MM.1S (cell line): Measurements from ENCODE around the gene RCSD1.

Experiments
- DNase-seq: peaks from one replicate; pipeline ENCODE4 v3.0.0-alpha.2; 2015
- H2AFZ ChIP-seq: fragments of 300-600 bp; sonication (generic); 2 replicates; pipeline ENCODE4 v1.6.0; 2016; ENCODE audit warnings: antibody characterized with exemption, low read length
- H3F3A ChIP-seq: fragments of 300-600 bp; sonication (generic); 2 replicates; pipeline ENCODE4 v1.6.1; 2016; ENCODE audit warnings: mild to moderate bottlenecking, antibody characterized with exemption, low read length, moderate library complexity, mixed read lengths; ENCODE audit not compliant: insufficient read depth
- H3K27ac ChIP-seq: fragments of 300-600 bp; sonication (generic); 2 replicates; pipeline ENCODE4 v1.5.1; 2016; ENCODE audit warnings: mild to moderate bottlenecking, low read length
- H3K27me3 ChIP-seq: fragments of 300-600 bp; sonication (generic); replicated peaks from 2 replicates; pipeline ENCODE4 v1.6.0; 2016; ENCODE audit warnings: low read length; ENCODE audit not compliant: insufficient read depth
- H3K36me3 ChIP-seq: fragments of 300-600 bp; sonication (generic); replicated peaks from 2 replicates; pipeline ENCODE4 v1.6.1; 2016; ENCODE audit warnings: mild to moderate bottlenecking, low read length, mixed read lengths; ENCODE audit not compliant: insufficient read depth
- H3K4me1 ChIP-seq: fragments of 300-600 bp; sonication (generic); 2 replicates; pipeline ENCODE4 v1.6.1; 2016; ENCODE audit warnings: low read length, mixed read lengths
- H3K4me2 ChIP-seq: fragments of 300-600 bp; sonication (generic); 2 replicates; pipeline ENCODE4 v1.6.0; 2016; ENCODE audit warnings: low read depth, low read length
- H3K4me3 ChIP-seq: fragments of 300-600 bp; sonication (generic); 2 replicates; pipeline ENCODE4 v1.5.1; 2016; ENCODE audit warnings: low read length, mixed read lengths
- H3K79me2 ChIP-seq: fragments of 300-600 bp; sonication (generic); 2 replicates; pipeline ENCODE4 v1.6.1; 2016; ENCODE audit warnings: mixed run types, low read length, mixed read lengths
- H3K9ac ChIP-seq: fragments of 300-600 bp; sonication (generic); 2 replicates; pipeline ENCODE4 v1.6.1; 2016; ENCODE audit warnings: low read length, mixed read lengths
- H3K9me2 ChIP-seq: fragments of 300-600 bp; sonication (generic); replicated peaks from 2 replicates; pipeline ENCODE4 v1.6.1; 2016; ENCODE audit warnings: mild to moderate bottlenecking, low read length, mixed read lengths; ENCODE audit not compliant: insufficient read depth
- H3K9me3 ChIP-seq: fragments of 300-600 bp; sonication (generic); replicated peaks from 2 replicates; pipeline ENCODE4 v1.6.1; 2016; ENCODE audit warnings: mild to moderate bottlenecking, low read length, mixed read lengths; ENCODE audit not compliant: insufficient read depth
- H4K20me1 ChIP-seq: fragments of 300-600 bp; sonication (generic); 2 replicates; pipeline ENCODE4 v1.6.1; 2016; ENCODE audit warnings: mild to moderate bottlenecking, low read length, moderate library complexity, mixed read lengths; ENCODE audit not compliant: insufficient read depth
- CTCF ChIP-seq: fragments of 300-600 bp; sonication (generic); IDR thresholded peaks from 2 replicates; pipeline ENCODE4 v1.5.1; 2016; ENCODE audit warnings: antibody characterized with exemption, low read length, mixed read lengths
- EZH2 ChIP-seq: fragments of 300-600 bp; sonication (generic); optimal IDR thresholded peaks from 2 replicates; pipeline ENCODE3; 2017; ENCODE audit warnings: low read depth, mild to moderate bottlenecking, antibody characterized with exemption, low read length, mixed read lengths
- EZH2phosphoT487 ChIP-seq: fragments of 300-600 bp; sonication (generic); IDR thresholded peaks from 2 replicates; pipeline ENCODE4 v1.6.1; 2018; ENCODE audit warnings: antibody characterized with exemption, low read length

Gene RCSD1

GRCh38 chr1:167728818-167729410 is 98.9 kb downstream of the RCSD1 start:
- no peaks in the 10 kb centered on the region for H3K9me2 ChIP-seq

GRCh38 chr1:167734227-167734626 is 104.2 kb downstream of the RCSD1 start:
- H3K9ac ChIP-seq, result no peak overlapping the region
- H3K9me2 ChIP-seq, result no peaks in the 10 kb centered on the region
- H3K27ac ChIP-seq, result no peak overlapping the region
- H3K9me3 ChIP-seq, result no peaks in the 10 kb centered on the region
- no peaks in the 10 kb centered on the region for H3F3A ChIP-seq
- H3K4me1 ChIP-seq, result no peaks in the 10 kb centered on the region
- TF ChIP-seq EZH2phosphoT487 (no peak), CTCF (no peak), EZH2 (no peak)
- H3K79me2 ChIP-seq, result peaks cover 4% of the 10 kb centered on the region; the same call in 1 of the 2 replicates
- H3K36me3 ChIP-seq, result no peaks in the 10 kb centered on the region
- DNase-seq, result no peak
- no peaks in the 10 kb centered on the region for H3K27me3 ChIP-seq
- no peak overlapping the region for H3K4me3 ChIP-seq
- H2AFZ ChIP-seq, result no peak overlapping the region
- no peak overlapping the region for H3K4me2 ChIP-seq
- no peaks in the 10 kb centered on the region for H4K20me1 ChIP-seq

More at GRCh38 chr1:167728818-167729410, 98.9 kb downstream of the RCSD1 start:
- no peak for TF ChIP-seq EZH2phosphoT487
- TF ChIP-seq CTCF, result no peak
- TF ChIP-seq EZH2, result no peak
- Histone ChIP-seq H3K79me2 (peaks cover 27% of the 10 kb centered on the region), H3K9ac (no peak overlapping the region), H3K4me1 (0 out of 2 replicates have a peak, but pooled peaks cover 5% of the 10 kb centered on the region), H3K9me3 (no peaks in the 10 kb centered on the region), H4K20me1 (no peaks in the 10 kb centered on the region), H3K4me2 (no peak overlapping the region), H3K4me3 (no peak overlapping the region), H3K27ac (no peak overlapping the region), H3K27me3 (no peaks in the 10 kb centered on the region), H3K36me3 (no peaks in the 10 kb centered on the region), H3F3A (no peaks in the 10 kb centered on the region), H2AFZ (no peak overlapping the region)
- DNase-seq, result no peak

GRCh38 chr1:167734841-167735240 is 104.8 kb downstream of the RCSD1 start:
- TF ChIP-seq CTCF (no peak), EZH2phosphoT487 (no peak), EZH2 (no peak)
- no peak overlapping the region for H2AFZ ChIP-seq
- H3K27me3 ChIP-seq, result no peaks in the 10 kb centered on the region

More at GRCh38 chr1:167734841-167735240, 104.8 kb downstream of the RCSD1 start:
- no peaks in the 10 kb centered on the region for H3K9me3 ChIP-seq
- H3K36me3 ChIP-seq, result no peaks in the 10 kb centered on the region
- no peak overlapping the region for H3K9ac ChIP-seq
- H3K4me1 ChIP-seq, result no peaks in the 10 kb centered on the region
- no peaks in the 10 kb centered on the region for H4K20me1 ChIP-seq
- H3K9me2 ChIP-seq, result no peaks in the 10 kb centered on the region
- no peaks in the 10 kb centered on the region for H3F3A ChIP-seq
- DNase-seq, result no peak
- H3K4me2 ChIP-seq, result no peak overlapping the region
- H3K27ac ChIP-seq, result no peak overlapping the region
- H3K79me2 ChIP-seq, result no peaks in the 10 kb centered on the region; the same call in 1 of the 2 replicates
- no peak overlapping the region for H3K4me3 ChIP-seq
